SKM-1 treated with dmso at 0.1 percent for 144 hours (cell line): ENCODE measurements around the gene NOTCH3.

Experiments
- DNase-seq: peaks from one replicate; lab custom pipeline; 2025; ENCODE audit not compliant: unreplicated experiment; lab: John Stamatoyannopoulos, UW

The NOTCH3 gene

GRCh38 chr19:15166700-15167099, 34.1 kb downstream of the NOTCH3 start:
- no peak for DNase-seq

GRCh38 chr19:15161028-15161984, 39.5 kb downstream of the NOTCH3 start:
- peak; percentile 25 for DNase-seq

- DNase-seq: no peak
Measured at GRCh38 chr19:15159251-15159650, 41.5 kb downstream of the NOTCH3 start.

- no peak for DNase-seq
Measured at GRCh38 chr19:15156391-15156790, 44.4 kb downstream of the NOTCH3 start.

GRCh38 chr19:15155296-15155695, 45.5 kb downstream of the NOTCH3 start:
- no peak for DNase-seq

- DNase-seq: peak; percentile 59
Measured at GRCh38 chr19:15154002-15154612, 46.7 kb downstream of the NOTCH3 start.

GRCh38 chr19:15149737-15150136, 51.1 kb downstream of the NOTCH3 start:
- peak; percentile 91 for DNase-seq

GRCh38 chr19:15147090-15147489, 53.7 kb downstream of the NOTCH3 start:
- no peak for DNase-seq

- DNase-seq: no peak
Measured at GRCh38 chr19:15144046-15144646, 56.6 kb downstream of the NOTCH3 start.

GRCh38 chr19:15142313-15142712, 58.5 kb downstream of the NOTCH3 start:
- no peak for DNase-seq

- no peak for DNase-seq
Measured at GRCh38 chr19:15141143-15141542, 59.7 kb downstream of the NOTCH3 start.

- DNase-seq: no peak
Measured at GRCh38 chr19:15138427-15138826, 62.4 kb downstream of the NOTCH3 start.

- DNase-seq: no peak
Measured at GRCh38 chr19:15137777-15138176, 63.0 kb downstream of the NOTCH3 start.

GRCh38 chr19:15136234-15136954, 64.4 kb downstream of the NOTCH3 start:
- no peak for DNase-seq

GRCh38 chr19:15129856-15130585, 70.8 kb downstream of the NOTCH3 start:
- DNase-seq: no peak

- no peak for DNase-seq
Measured at GRCh38 chr19:15128162-15128770, 72.5 kb downstream of the NOTCH3 start.

- DNase-seq: no peak
Measured at GRCh38 chr19:15126131-15126910, 74.5 kb downstream of the NOTCH3 start.

- peak; percentile 95 for DNase-seq
Measured at GRCh38 chr19:15125232-15126067, 75.3 kb downstream of the NOTCH3 start.
